Muscle of back (tissue), 11 donors: Measurements from ENCODE around the gene ATRNL1. TPM values are rescaled to one million over a fixed set of nuclear protein-coding genes. Genes with fewer than 3 reads are reported as not detected.

Experiments
- DNase-seq, 3 donors: peaks; one replicate each; pipeline versions ENCODE4 v3.0.0 to v3.0.0-alpha.2; 2013
- polyA plus RNA-seq, 10 donors: library from polyadenylated mRNA; unstranded; fragments of 120-200 nt; gene quantifications; one replicate each; pipeline ENCODE4 v1.2.1, GENCODE V29; 2013; ENCODE audit not compliant: insufficient read length in 10 of 10

Gene ATRNL1
- polyA plus RNA-seq, 10 donors = 0.52 to 5.2 (median 1.2) TPM

GRCh38 chr10:115982076-115982475, 888.9 kb downstream of the ATRNL1 start:
- no peak for DNase-seq

- no peak for DNase-seq
Observed at GRCh38 chr10:115982526-115982925, 889.4 kb downstream of the ATRNL1 start.

DNA sequence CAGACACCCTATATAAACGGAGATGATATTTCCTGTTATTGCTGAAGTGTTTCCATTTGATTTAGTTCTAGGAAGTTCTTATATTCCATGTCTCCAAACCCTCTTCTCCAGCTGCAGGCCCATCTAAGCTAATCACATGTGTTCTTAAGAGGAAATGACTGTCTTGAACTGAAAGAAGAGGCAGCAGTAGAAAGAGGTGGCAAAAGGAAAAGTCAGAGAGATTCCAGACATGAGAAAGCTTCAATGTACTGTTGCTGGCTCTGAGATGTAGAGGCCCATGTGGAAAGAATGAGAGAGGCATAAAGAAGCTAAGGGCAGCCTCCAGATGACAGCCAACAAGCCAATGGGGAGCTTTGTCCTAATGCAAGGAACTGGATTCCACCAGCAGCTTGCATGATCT, 892.6 kb downstream of the ATRNL1 start:
- peak in 1 of 3 donors; percentile 65 for DNase-seq

DNA sequence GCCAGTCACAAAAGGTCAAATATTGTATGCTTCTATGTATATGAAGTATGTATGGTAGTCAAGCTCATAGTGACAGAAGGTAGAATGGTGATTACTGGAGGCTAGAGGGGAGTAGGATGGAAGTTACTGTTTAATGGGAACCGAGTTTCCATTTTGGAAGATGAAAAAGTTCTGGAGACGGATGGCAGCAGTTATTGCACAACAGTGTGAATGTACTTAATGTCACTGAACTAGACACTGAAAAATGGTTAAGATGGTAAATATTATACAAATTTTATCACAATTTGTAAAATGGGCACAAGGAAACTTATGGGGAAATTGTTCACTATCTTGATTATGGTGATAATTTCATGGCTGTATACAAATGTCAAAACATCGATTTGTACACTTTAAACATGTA, 895.2 kb downstream of the ATRNL1 start:
- DNase-seq = no peak

DNA sequence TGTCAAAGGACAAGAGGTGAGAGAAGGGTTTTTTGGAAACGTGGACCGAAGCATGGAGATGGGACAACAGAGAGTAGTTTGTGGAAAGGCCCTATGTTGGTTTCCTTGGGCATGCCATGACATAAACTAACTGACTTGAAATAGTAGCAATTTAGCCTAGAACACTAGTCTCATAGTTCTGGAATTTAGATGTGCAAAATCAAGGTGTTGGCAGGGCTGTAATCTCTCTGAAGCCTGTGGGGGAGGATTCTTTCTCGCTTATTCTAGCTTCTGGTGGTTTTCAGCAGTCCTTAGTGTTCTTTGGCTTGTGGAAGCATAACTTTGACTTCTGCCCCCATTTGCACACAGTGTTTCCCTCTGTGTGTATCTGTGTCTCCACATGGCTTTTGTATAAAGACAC, 896.5 kb downstream of the ATRNL1 start:
- DNase-seq = no peak

DNA sequence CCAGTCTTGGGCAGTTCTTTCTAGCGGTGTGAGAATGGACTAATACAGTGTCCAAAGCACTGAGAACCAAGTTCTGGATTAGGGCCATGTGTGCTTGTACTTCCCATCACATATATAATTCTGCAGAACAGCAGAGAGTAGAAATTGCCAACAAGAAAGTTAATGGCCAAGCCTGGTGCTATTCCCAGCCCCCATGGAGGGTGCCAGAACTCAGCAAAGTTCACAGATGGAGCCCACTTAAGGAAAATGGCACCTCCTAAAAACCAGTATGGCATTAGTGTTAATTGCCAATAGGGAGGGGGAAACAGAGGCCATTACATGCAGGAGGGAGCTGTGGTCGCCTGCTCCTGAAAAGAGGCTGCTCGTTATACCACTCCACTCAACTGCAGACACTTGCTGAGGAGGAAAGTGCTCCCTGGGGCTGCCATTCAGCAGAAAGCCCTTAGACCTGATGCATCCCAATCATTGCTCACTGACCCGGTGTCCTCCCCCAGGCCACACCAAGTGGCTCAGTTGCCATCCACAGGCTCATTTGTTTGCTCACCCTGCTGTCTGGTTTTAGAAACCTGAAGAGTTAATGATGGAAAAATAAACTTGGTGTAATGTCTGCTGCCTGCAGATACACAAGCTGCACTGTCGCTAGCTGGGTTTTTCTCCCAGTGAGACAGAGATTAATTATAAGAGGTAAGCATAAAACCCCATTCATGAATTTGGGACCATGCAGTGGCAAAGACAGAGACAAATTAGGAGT, 899.2 kb downstream of the ATRNL1 start:
- DNase-seq = no peak

DNA sequence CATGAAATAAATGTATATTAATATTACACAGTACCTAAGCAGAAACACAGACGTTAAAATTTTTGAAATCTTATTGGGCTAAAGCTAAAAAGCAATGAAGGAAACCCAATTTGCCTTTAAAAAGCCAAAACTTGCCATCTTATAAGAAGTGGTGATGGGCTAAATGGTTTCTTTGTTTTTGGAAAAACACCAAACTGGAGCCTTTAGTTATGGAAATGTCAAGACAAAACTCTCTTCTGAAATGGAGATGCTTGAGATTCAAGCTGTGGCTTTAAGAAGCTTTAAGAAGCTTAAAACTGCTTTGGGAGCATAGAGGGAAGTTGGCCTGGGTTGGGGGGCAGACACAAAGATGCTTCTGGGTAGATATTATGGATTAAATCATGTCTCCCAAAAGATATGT, 902.9 kb downstream of the ATRNL1 start:
- DNase-seq = no peak

DNA sequence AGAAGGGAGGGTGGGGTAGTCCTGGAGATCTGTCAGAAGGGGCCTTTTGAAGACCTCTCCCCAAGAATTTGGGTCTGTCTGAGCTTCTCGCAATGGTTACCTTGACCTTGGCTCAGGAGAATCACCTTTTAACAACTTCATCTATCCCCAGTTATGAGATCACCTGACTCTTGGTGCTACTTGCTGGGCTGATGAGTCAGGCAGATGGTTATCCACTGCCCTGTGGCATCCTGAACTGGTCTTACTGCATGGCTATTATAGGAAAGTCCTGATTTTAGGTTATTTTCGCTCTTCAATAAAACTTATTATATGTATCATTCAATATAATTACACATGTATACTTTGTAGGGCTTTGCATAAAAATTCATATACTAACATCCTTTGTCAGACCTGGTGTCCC, 905.1 kb downstream of the ATRNL1 start:
- no peak for DNase-seq

Other genes with a start within 250 kb of the ATRNL1 start
- 10 to 100 TPM; 17.5 to 27.2 (median 19.9) TPM for gene TRUB1, start 155.2 kb upstream of the ATRNL1 start, polyA plus RNA-seq